Measurements from ENCODE around the gene USP6NL. TPM values are rescaled to one million over a fixed set of nuclear protein-coding genes. Genes with fewer than 3 reads are reported as not detected.
"Not testable (repeated sequence)": the region's sequence is repeated elsewhere in the genome, so short reads cannot be mapped to it uniquely, and the experiment has no call there.

USP6NL gene
- total RNA-seq, 1 experiment from 2014 or later: 24.6 TPM

- H3K4me1 ChIP-seq (ENCODE audit: control insufficient read depth in 1 of 2, insufficient read depth in 2 of 2, low read length in 2 of 2): no peaks in the 10 kb centered on the region
- POLR2A ChIA-PET: no interaction called here
- no peak overlapping the region for H3K4me2 ChIP-seq (ENCODE audit: low read length)
- H3K27ac ChIP-seq (ENCODE audit: low read depth, low read length): no peak overlapping the region
- H3K36me3 ChIP-seq (ENCODE audit: control insufficient read depth in 1 of 2, insufficient read depth in 2 of 2, low read length in 2 of 2): no peaks in the 10 kb centered on the region
- no peaks in the 10 kb centered on the region for H3K9me2 ChIP-seq (ENCODE audit: insufficient read depth)
- RAD21 ChIA-PET (ENCODE audit: low non-redundant PET in 1 of 2, low total read pairs in 2 of 2, uncharacterized antibody in 2 of 2, unreplicated experiment in 2 of 2): no interaction called here
- intact Hi-C loops (cut with micrococcal nuclease): no loop called here
- DNase-seq (ENCODE audit: low read depth, low spot score): no peak
- no peak overlapping the region for H3K4me3 ChIP-seq (replicated peaks in 1 of 2; ENCODE audit: low read depth in 1 of 2, low read length in 2 of 2)
- TF ChIP-seq RAD21 (IDR thresholded peaks at IDR 0.05; ENCODE audit: low read depth): no peak
- TF ChIP-seq TCF7L2 (IDR thresholded peaks at IDR 0.05; ENCODE audit: borderline replicate concordance, extremely low read depth, insufficient read depth, insufficient read length): no peak
- TF ChIP-seq POLR2A (IDR thresholded peaks at IDR 0.05; ENCODE audit: borderline replicate concordance, extremely low read depth, insufficient read depth, insufficient read length): no peak
- TF ChIP-seq CTCF (IDR thresholded peaks at IDR 0.05 in 2 of 3, conservative IDR thresholded peaks at IDR 0.05 in 1 of 3; ENCODE audit: borderline replicate concordance in 1 of 3, insufficient read depth in 1 of 3, low read depth in 2 of 3, low read length in 2 of 3): no peak
- no peak overlapping the region for H2AFZ ChIP-seq (ENCODE audit: low read depth, low read length, poor library complexity, severe bottlenecking)
- no peaks in the 10 kb centered on the region for H3K9me3 ChIP-seq (ENCODE audit: control insufficient read depth in 1 of 2, insufficient read depth in 1 of 2, low read depth in 1 of 2, low read length in 2 of 2)
- CTCF ChIA-PET: interaction anchor here (0.7 kb wide), 1 partner anchor 16 kb away, joined by 3 read pairs; no protein-coding TSS in a partner anchor
- no peaks in the 10 kb centered on the region for H3K79me2 ChIP-seq (ENCODE audit: insufficient read depth, low read length)
- H3K27me3 ChIP-seq (ENCODE audit: insufficient read depth, low read length): no peaks in the 10 kb centered on the region
- no peak for ATAC-seq
- no TSS peak for BruUV-seq (replicated peaks)
- no peak overlapping the region for H3K9ac ChIP-seq (ENCODE audit: low read length)
- no peaks in the 10 kb centered on the region for H4K20me1 ChIP-seq (ENCODE audit: insufficient read depth)
Observed at GRCh38 chr10:11631291-11631690, 19.8 kb upstream of the USP6NL start.

- Histone ChIP-seq H3K9ac (ENCODE audit: low read length) (no peak overlapping the region), H3K4me1 (ENCODE audit: control insufficient read depth in 1 of 2, insufficient read depth in 2 of 2, low read length in 2 of 2) (no peaks in the 10 kb centered on the region), H4K20me1 (ENCODE audit: insufficient read depth) (no peaks in the 10 kb centered on the region), H3K4me3 (replicated peaks in 1 of 2; ENCODE audit: low read depth in 1 of 2, low read length in 2 of 2) (no peak overlapping the region), H2AFZ (ENCODE audit: low read depth, low read length, poor library complexity, severe bottlenecking) (no peak overlapping the region), H3K36me3 (ENCODE audit: control insufficient read depth in 1 of 2, insufficient read depth in 2 of 2, low read length in 2 of 2) (no peaks in the 10 kb centered on the region), H3K79me2 (ENCODE audit: insufficient read depth, low read length) (no peaks in the 10 kb centered on the region), H3K27me3 (ENCODE audit: insufficient read depth, low read length) (no peaks in the 10 kb centered on the region), H3K9me3 (ENCODE audit: control insufficient read depth in 1 of 2, insufficient read depth in 1 of 2, low read depth in 1 of 2, low read length in 2 of 2) (no peaks in the 10 kb centered on the region), H3K4me2 (ENCODE audit: low read length) (no peak overlapping the region), H3K27ac (ENCODE audit: low read depth, low read length) (no peak overlapping the region), H3K9me2 (ENCODE audit: insufficient read depth) (no peaks in the 10 kb centered on the region)
- ATAC-seq (no peak), DNase-seq (ENCODE audit: low read depth, low spot score) (no peak)
- BruUV-seq (replicated peaks): no TSS peak
- ChIA-PET CTCF (no interaction called here), RAD21 (ENCODE audit: low non-redundant PET in 1 of 2, low total read pairs in 2 of 2, uncharacterized antibody in 2 of 2, unreplicated experiment in 2 of 2) (no interaction called here), POLR2A (no interaction called here)
- intact Hi-C loops (cut with micrococcal nuclease): no loop called here
- no peak for TF ChIP-seq EGR1 (IDR thresholded peaks at IDR 0.05; ENCODE audit: low read depth)
- TF ChIP-seq ELF1 (IDR thresholded peaks at IDR 0.05; ENCODE audit: borderline replicate concordance, low read depth): no peak
- no peak for TF ChIP-seq CEBPB (IDR thresholded peaks at IDR 0.05; ENCODE audit: low read depth)
- no peak for TF ChIP-seq SP1 (IDR thresholded peaks at IDR 0.05; ENCODE audit: low read depth)
Observed at GRCh38 chr10:11629731-11630130, 18.3 kb upstream of the USP6NL start.

GRCh38 chr10:11627941-11628340, 16.5 kb upstream of the USP6NL start:
- POLR2A ChIA-PET; RAD21 ChIA-PET (ENCODE audit: low non-redundant PET in 1 of 2, low total read pairs in 2 of 2, uncharacterized antibody in 2 of 2, unreplicated experiment in 2 of 2); intact Hi-C loops (cut with micrococcal nuclease): not testable (repeated sequence)

More at GRCh38 chr10:11627941-11628340, 16.5 kb upstream of the USP6NL start:
- H3K4me3 ChIP-seq (replicated peaks in 1 of 2; ENCODE audit: low read depth in 1 of 2, low read length in 2 of 2); ATAC-seq; H2AFZ ChIP-seq (ENCODE audit: low read depth, low read length, poor library complexity, severe bottlenecking); H3K27me3 ChIP-seq (ENCODE audit: insufficient read depth, low read length); DNase-seq (ENCODE audit: low read depth, low spot score); H3K9me2 ChIP-seq (ENCODE audit: insufficient read depth); H3K27ac ChIP-seq (ENCODE audit: low read depth, low read length); H3K4me2 ChIP-seq (ENCODE audit: low read length); H3K36me3 ChIP-seq (ENCODE audit: control insufficient read depth in 1 of 2, insufficient read depth in 2 of 2, low read length in 2 of 2); H3K9ac ChIP-seq (ENCODE audit: low read length); CTCF ChIA-PET; H3K4me1 ChIP-seq (ENCODE audit: control insufficient read depth in 1 of 2, insufficient read depth in 2 of 2, low read length in 2 of 2); H3K79me2 ChIP-seq (ENCODE audit: insufficient read depth, low read length); BruUV-seq (replicated peaks); H3K9me3 ChIP-seq (ENCODE audit: control insufficient read depth in 1 of 2, insufficient read depth in 1 of 2, low read depth in 1 of 2, low read length in 2 of 2); H4K20me1 ChIP-seq (ENCODE audit: insufficient read depth): not testable (repeated sequence)
